Neutrophil (primary cell): ENCODE data around the gene FAM124A.

Experiments
- H3K27ac ChIP-seq: fragments of 200-600 bp; sonication (generic); 2 replicates; pipeline ENCODE4 v1.5.1; 2016; ENCODE audit warnings: mild to moderate bottlenecking, moderate library complexity
- H3K27me3 ChIP-seq: fragments of 200-600 bp; sonication (generic); 2 replicates; pipeline ENCODE4 v1.6.0; 2016; ENCODE audit warnings: mild to moderate bottlenecking
- H3K36me3 ChIP-seq: fragments of 200-600 bp; sonication (generic); 2 replicates; pipeline ENCODE4 v1.5.1; 2017
- H3K4me1 ChIP-seq, 2 experiments: fragments of 200-600 bp in 1 of 2; sonication (generic) in 1 of 2; 1 replicate in 1 of 2; 2 replicates in 1 of 2; pipeline versions ENCODE4 v1.5.1 to v1.6.1; 2013 to 2016; ENCODE audit warnings: low read depth in 1 of 2, low read length in 1 of 2, mild to moderate bottlenecking in 1 of 2, moderate library complexity in 1 of 2; ENCODE audit not compliant: control insufficient read depth in 1 of 2, insufficient read depth in 1 of 2
- H3K4me3 ChIP-seq, 2 experiments: fragments of 200-600 bp in 1 of 2; sonication (generic) in 1 of 2; 1 replicate in 1 of 2; 2 replicates in 1 of 2; pipeline ENCODE4 v1.5.1; 2013 to 2016; ENCODE audit warnings: low read depth in 1 of 2, low read length in 1 of 2, mild to moderate bottlenecking in 1 of 2, moderate library complexity in 1 of 2
- H3K9me3 ChIP-seq: fragments of 200-600 bp; sonication (generic); 2 replicates; pipeline ENCODE4 v1.5.1; 2016
- TF ChIP-seq, protein P1 (sequence below): fragments of 200-600 bp; sonication (generic); IDR thresholded peaks from 2 replicates; pipeline ENCODE4 v1.5.1; 2016; ENCODE audit warnings: antibody characterized with exemption

FAM124A gene

GRCh38 chr13:51271528-51272085, 49.4 kb downstream of the FAM124A start:
- Histone ChIP-seq H3K27ac (no peak overlapping the region), H3K27me3 (no peaks in the 10 kb centered on the region), H3K4me3 (no peak overlapping the region), H3K4me1 (no peaks in the 10 kb centered on the region), H3K36me3 (no peaks in the 10 kb centered on the region), H3K9me3 (no peaks in the 10 kb centered on the region)
- TF ChIP-seq, protein P1, sequence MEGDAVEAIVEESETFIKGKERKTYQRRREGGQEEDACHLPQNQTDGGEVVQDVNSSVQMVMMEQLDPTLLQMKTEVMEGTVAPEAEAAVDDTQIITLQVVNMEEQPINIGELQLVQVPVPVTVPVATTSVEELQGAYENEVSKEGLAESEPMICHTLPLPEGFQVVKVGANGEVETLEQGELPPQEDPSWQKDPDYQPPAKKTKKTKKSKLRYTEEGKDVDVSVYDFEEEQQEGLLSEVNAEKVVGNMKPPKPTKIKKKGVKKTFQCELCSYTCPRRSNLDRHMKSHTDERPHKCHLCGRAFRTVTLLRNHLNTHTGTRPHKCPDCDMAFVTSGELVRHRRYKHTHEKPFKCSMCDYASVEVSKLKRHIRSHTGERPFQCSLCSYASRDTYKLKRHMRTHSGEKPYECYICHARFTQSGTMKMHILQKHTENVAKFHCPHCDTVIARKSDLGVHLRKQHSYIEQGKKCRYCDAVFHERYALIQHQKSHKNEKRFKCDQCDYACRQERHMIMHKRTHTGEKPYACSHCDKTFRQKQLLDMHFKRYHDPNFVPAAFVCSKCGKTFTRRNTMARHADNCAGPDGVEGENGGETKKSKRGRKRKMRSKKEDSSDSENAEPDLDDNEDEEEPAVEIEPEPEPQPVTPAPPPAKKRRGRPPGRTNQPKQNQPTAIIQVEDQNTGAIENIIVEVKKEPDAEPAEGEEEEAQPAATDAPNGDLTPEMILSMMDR: no peak

DNA sequence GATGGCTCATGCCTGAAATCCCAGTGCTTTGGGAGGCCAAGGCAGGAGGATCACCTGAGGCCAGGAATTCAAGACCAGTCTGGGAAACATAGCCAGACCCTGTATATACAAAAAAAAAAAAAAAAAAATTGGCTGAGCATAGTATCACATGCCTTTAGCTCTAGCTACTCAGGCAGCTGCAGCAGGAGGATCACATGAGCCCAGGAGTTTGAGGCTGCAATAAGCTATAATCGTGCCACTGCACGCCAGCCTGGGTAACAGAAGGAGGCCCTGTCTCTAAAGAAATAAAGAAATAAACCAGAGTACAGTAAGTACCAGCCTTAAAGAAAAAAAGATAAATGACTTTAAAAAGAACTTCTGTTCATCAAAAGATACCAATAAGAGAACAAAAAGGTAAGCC, 52.9 kb downstream of the FAM124A start:
- no peaks in the 10 kb centered on the region for H3K4me1 ChIP-seq
- no peak overlapping the region for H3K4me3 ChIP-seq
- no peaks in the 10 kb centered on the region for H3K36me3 ChIP-seq

GRCh38 chr13:51276636-51277035, 54.4 kb downstream of the FAM124A start:
- H3K9me3 ChIP-seq: no peaks in the 10 kb centered on the region
- TF ChIP-seq, protein P1: no peak

More for the DNA sequence above, 52.9 kb downstream of the FAM124A start:
- TF ChIP-seq, protein P1: no peak
- no peak overlapping the region for H3K27ac ChIP-seq
- no peaks in the 10 kb centered on the region for H3K9me3 ChIP-seq
- H3K27me3 ChIP-seq: peaks cover 5% of the 10 kb centered on the region

GRCh38 chr13:51277928-51278327, 55.7 kb downstream of the FAM124A start:
- no peaks in the 10 kb centered on the region for H3K36me3 ChIP-seq
- TF ChIP-seq, protein P1: no peak

More at GRCh38 chr13:51276636-51277035, 54.4 kb downstream of the FAM124A start:
- Histone ChIP-seq H3K36me3 (no peaks in the 10 kb centered on the region), H3K4me3 (no peak overlapping the region), H3K27me3 (peaks cover 5% of the 10 kb centered on the region), H3K4me1 (no peaks in the 10 kb centered on the region), H3K27ac (no peak overlapping the region)

GRCh38 chr13:51278426-51279130, 56.4 kb downstream of the FAM124A start:
- Histone ChIP-seq H3K36me3 (no peaks in the 10 kb centered on the region), H3K9me3 (no peaks in the 10 kb centered on the region), H3K4me1 (no peaks in the 10 kb centered on the region), H3K27me3 (peaks cover 5% of the 10 kb centered on the region), H3K4me3 (no peak overlapping the region), H3K27ac (no peak overlapping the region)
- TF ChIP-seq, protein P1: no peak

More at GRCh38 chr13:51277928-51278327, 55.7 kb downstream of the FAM124A start:
- Histone ChIP-seq H3K27ac (no peak overlapping the region), H3K4me1 (no peaks in the 10 kb centered on the region), H3K9me3 (no peaks in the 10 kb centered on the region), H3K27me3 (peaks cover 5% of the 10 kb centered on the region), H3K4me3 (no peak overlapping the region)
